ENCODE results near the gene MFRP.

Gene MFRP

GRCh38 chr11:119377112-119377901 is 30.8 kb upstream of the MFRP start:
- in situ Hi-C loops (cut with HindIII; ENCODE audit: low sequenced_read_pairs), result no loop called here
- no peak for DNase-seq (ENCODE audit: low read depth, low spot score)
- TF ChIP-seq CTCF (IDR thresholded peaks at IDR 0.05; ENCODE audit: low read depth, low read length), result no peak
- no peak overlapping the region for H3K4me3 ChIP-seq (ENCODE audit: low read depth, low read length)

- in situ Hi-C loops (cut with HindIII; ENCODE audit: low sequenced_read_pairs), result no loop called here
- no peak overlapping the region for H3K4me3 ChIP-seq (ENCODE audit: low read depth, low read length)
- TF ChIP-seq CTCF (IDR thresholded peaks at IDR 0.05; ENCODE audit: low read depth, low read length), result no peak
- DNase-seq (ENCODE audit: low read depth, low spot score), result no peak
Observed at GRCh38 chr11:119376197-119376847, 29.8 kb upstream of the MFRP start.

DNA sequence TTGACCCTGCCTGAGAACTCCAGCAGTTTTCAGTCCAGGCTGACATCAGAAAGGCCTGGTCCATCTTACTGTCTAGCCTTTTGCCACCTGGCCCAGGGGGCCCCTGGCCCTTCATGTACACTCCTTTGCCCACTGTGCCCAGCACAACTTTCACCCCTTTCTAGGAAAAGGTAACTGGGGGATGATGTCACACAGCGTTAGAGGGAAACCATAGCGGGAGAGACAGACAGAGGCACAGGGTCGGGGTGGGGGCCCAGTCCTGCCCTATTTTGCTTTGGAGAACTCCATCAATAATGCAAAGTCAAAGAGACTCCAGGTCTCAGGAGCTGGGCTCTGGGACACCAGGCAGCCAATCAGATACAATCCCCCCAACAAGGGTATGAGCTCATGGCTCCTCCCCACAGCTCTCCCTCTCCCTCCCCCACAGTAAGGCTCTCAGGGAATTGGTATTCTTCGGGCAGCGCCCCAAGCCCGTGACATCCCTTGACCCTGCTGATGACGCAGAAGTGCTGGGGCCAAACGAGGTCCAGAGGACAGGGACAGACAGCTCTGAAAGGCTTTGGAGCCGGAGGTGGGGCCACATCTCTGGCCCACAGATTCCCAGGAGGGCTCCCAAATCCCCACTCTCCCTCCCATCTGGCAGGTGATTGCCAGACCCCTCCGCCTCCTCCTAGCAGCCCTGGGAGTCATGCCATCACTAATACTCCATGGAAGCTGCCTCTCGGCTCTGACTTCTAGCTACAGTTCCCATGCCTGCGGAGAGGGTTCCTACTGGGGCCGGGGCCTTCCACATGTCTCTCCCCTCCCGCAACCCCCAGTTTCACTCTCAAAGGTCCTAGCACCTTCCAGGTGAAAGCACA is 29.1 kb upstream of the MFRP start:
- DNase-seq (ENCODE audit: low read depth, low spot score), result peak; percentile 74
- in situ Hi-C loops (cut with HindIII; ENCODE audit: low sequenced_read_pairs), result no loop called here

DNA sequence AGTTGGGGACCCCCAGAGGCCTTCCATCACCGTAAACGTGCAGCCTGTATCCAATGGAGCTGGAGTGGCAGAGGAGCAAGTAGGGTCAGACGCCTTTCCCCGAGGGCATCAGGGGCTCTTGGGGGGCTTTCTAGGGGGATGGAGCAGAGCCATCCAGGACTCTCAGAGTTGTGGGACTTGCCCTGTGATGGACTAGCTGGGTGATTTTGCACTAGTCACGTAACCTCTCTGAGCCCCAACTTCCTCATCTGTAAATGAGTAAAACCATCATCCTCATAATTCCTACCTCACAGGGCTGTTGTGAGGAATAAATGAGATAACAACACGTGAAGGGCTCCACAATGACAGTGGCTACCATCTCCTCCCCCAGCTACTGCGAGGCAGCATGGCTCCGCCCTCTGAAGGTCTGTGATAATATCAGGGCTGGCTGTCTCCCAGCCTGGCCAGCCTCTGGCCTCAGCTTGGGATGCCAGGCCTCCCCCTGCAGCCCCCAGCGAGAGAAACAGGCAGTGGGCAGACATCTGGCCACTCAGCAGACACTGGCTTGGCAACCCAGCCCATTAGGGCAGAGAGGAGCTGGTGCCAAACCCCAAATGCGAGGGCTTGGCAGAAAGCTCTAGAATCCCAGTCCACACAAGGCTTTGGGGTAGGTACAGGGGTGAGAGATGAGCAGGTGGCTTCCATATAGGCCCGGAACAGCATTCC is 28.3 kb upstream of the MFRP start:
- no peak for DNase-seq (ENCODE audit: low read depth, low spot score)
- TF ChIP-seq CTCF (IDR thresholded peaks at IDR 0.05; ENCODE audit: low read depth, low read length), result no peak
- in situ Hi-C loops (cut with HindIII; ENCODE audit: low sequenced_read_pairs), result no loop called here
- no peak overlapping the region for H3K4me3 ChIP-seq (ENCODE audit: low read depth, low read length)

More for the DNA sequence above, 29.1 kb upstream of the MFRP start:
- no peak for TF ChIP-seq CTCF (IDR thresholded peaks at IDR 0.05; ENCODE audit: low read depth, low read length)
- H3K4me3 ChIP-seq (ENCODE audit: low read depth, low read length), result no peak overlapping the region

DNA sequence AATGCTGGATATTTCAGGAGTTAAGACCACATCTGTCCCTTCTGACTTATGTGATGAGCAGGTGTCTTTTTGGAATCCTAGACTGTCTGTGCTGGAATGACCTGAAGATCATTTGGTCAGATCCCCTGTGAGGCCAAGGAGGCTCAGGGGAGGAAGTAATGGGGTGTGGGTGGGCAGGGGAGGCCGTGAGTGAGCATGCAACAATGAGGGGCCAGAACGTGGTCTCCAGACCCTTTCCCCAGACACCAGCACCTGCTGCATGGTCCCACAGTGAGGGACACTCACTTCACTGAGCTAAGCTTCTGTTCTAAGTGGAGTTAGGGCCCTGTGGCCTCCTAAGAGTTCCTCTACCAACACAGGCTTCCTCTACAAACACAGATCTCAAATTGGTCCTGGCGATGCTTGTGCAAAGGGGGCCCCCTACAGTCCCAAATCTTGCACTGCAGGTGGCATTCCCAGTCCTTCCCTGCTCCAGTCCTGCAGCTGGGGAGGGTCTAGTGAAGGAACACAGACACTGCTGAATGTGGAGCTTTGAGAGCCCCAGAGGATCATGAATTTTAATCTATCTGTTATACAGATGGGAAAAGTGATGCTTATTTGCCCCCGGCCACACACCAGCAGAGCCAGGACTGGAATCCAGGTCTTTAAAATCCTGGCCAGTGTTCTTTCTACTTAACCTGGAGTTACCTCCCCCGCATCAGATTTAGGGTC is 27.6 kb upstream of the MFRP start:
- TF ChIP-seq CTCF (IDR thresholded peaks at IDR 0.05; ENCODE audit: low read depth, low read length), result peak; percentile 95
- H3K4me3 ChIP-seq (ENCODE audit: low read depth, low read length), result no peak overlapping the region
- in situ Hi-C loops (cut with HindIII; ENCODE audit: low sequenced_read_pairs), result no loop called here
- peak; percentile 70 for DNase-seq (ENCODE audit: low read depth, low spot score)
